ENCODE results near the gene ANP32E. TPM values are rescaled to one million over a fixed set of nuclear protein-coding genes. Genes with fewer than 3 reads are reported as not detected.

ANP32E gene
- total RNA-seq, 2 experiments from 2014 or later, result 174 to 185 TPM

GRCh38 chr1:150262388-150263320 is 26.7 kb upstream of the ANP32E start:
- Mint-ChIP-seq H3K36me3 (ENCODE audit: low read depth) (peaks cover 17% of the 10 kb centered on the region), H3K9me3 (no peaks in the 10 kb centered on the region), H3K4me1 (ENCODE audit: low read depth) (peaks cover 11% of the 10 kb centered on the region), H3K4me3 (no peak overlapping the region), H3K27me3 (peaks cover 9% of the 10 kb centered on the region), H3K27ac (peak overlapping the region; percentile 25)
- ChIA-PET POLR2A (interaction anchor here (0.8 to 1.3 kb wide), 2 partner anchors 27 to 32 kb away, joined by 3 to 4 read pairs; partner anchors contain the start of gene ANP32E), CTCF (interaction anchor here (0.9 to 1.4 kb wide), 6 partner anchors 11 to 75 kb away, joined by 3 to 4 read pairs (median 3); partner anchors contain the start of gene ANP32E)
- no peak for TF ChIP-seq CTCF (IDR thresholded peaks at IDR 0.05)
- intact Hi-C loops (cut with micrococcal nuclease), result no loop called here
- ATAC-seq (no peak), DNase-seq (no peak)

GRCh38 chr1:150261367-150261766 is 25.5 kb upstream of the ANP32E start:
- intact Hi-C loops (cut with micrococcal nuclease), result no loop called here
- ChIA-PET POLR2A (interaction anchor here (1.3 kb wide), 2 partner anchors 25 to 26 kb away, joined by 3 to 4 read pairs; partner anchors contain the start of gene ANP32E), CTCF (interaction anchor here (0.8 to 1.7 kb wide), 3 partner anchors 8 to 20 kb away, joined by 3 to 8 read pairs (median 3); no protein-coding TSS in a partner anchor)
- Mint-ChIP-seq H3K36me3 (ENCODE audit: low read depth) (peaks cover 8% of the 10 kb centered on the region), H3K27me3 (peaks cover 21% of the 10 kb centered on the region), H3K4me1 (ENCODE audit: low read depth) (peaks cover 3% of the 10 kb centered on the region), H3K9me3 (no peaks in the 10 kb centered on the region), H3K27ac (no peak overlapping the region), H3K4me3 (no peak overlapping the region)
- TF ChIP-seq CTCF (IDR thresholded peaks at IDR 0.05), result no peak
- ATAC-seq (no peak), DNase-seq (no peak)

- Mint-ChIP-seq H3K9me3 (no peaks in the 10 kb centered on the region), H3K27me3 (peaks cover 30% of the 10 kb centered on the region)
Measured at GRCh38 chr1:150259758-150260669, 24.1 kb upstream of the ANP32E start.

GRCh38 chr1:150259217-150259616 is 23.3 kb upstream of the ANP32E start:
- Mint-ChIP-seq H3K27me3 (peaks cover 30% of the 10 kb centered on the region), H3K9me3 (no peaks in the 10 kb centered on the region), H3K36me3 (ENCODE audit: low read depth) (no peaks in the 10 kb centered on the region), H3K27ac (no peak overlapping the region), H3K4me3 (no peak overlapping the region), H3K4me1 (ENCODE audit: low read depth) (peaks cover 13% of the 10 kb centered on the region)
- no peak for DNase-seq
- POLR2A ChIA-PET, result interaction anchor here (1.0 to 1.8 kb wide), 3 partner anchors 10 to 20 kb away, joined by 3 to 6 read pairs (median 5); partner anchors contain the start of gene APH1A
- TF ChIP-seq CTCF (IDR thresholded peaks at IDR 0.05), result no peak
- intact Hi-C loops (cut with micrococcal nuclease), result no loop called here
- CTCF ChIA-PET, result interaction anchor here (1.1 to 1.7 kb wide), 2 partner anchors 13 to 19 kb away, joined by 3 to 4 read pairs; no protein-coding TSS in a partner anchor
- no peak for ATAC-seq

More at GRCh38 chr1:150259758-150260669, 24.1 kb upstream of the ANP32E start:
- no peak for TF ChIP-seq CTCF (IDR thresholded peaks at IDR 0.05)
- DNase-seq (no peak), ATAC-seq (no peak)
- no peak overlapping the region for H3K4me3 Mint-ChIP-seq
- H3K27ac Mint-ChIP-seq, result no peak overlapping the region
- H3K36me3 Mint-ChIP-seq (ENCODE audit: low read depth), result no peaks in the 10 kb centered on the region
- ChIA-PET POLR2A (interaction anchor here (1.0 to 1.3 kb wide), 2 partner anchors 9 to 11 kb away, joined by 3 read pairs; partner anchors contain the start of gene APH1A), CTCF (interaction anchor here (0.8 to 1.7 kb wide), 3 partner anchors 19 to 35 kb away, joined by 3 to 8 read pairs (median 3); no protein-coding TSS in a partner anchor)
- intact Hi-C loops (cut with micrococcal nuclease), result no loop called here
- H3K4me1 Mint-ChIP-seq (ENCODE audit: low read depth), result peaks cover 13% of the 10 kb centered on the region
